Liver (tissue), 9 donors: ENCODE results near the gene GALR2. TPM values are rescaled to one million over a fixed set of nuclear protein-coding genes. Genes with fewer than 3 reads are reported as not detected.

ENCODE experiments used
- DNase-seq: peaks from one replicate; pipeline ENCODE4 v3.0.0-alpha.2; 2017; ENCODE audit warnings: low spot score
- H3K27ac ChIP-seq, 2 donors: one replicate each; pipeline ENCODE4 v1.7.0; 2013; ENCODE audit warnings: inconsistent platforms in 2 of 2, low read length in 2 of 2, control low read depth in 1 of 2, low read depth in 1 of 2, mild to moderate bottlenecking in 1 of 2
- H3K27me3 ChIP-seq, 4 donors: one replicate each; pipeline versions ENCODE4 v1.6.1 to v1.7.0; 2013; ENCODE audit warnings: low read length in 3 of 4, inconsistent platforms in 1 of 4, mild to moderate bottlenecking in 1 of 4, moderate library complexity in 1 of 4; ENCODE audit not compliant: control insufficient read depth in 4 of 4, insufficient read depth in 4 of 4
- H3K36me3 ChIP-seq, 4 donors: one replicate each; pipeline versions ENCODE4 v1.6.1 to v1.7.0; 2013; ENCODE audit warnings: low read length in 3 of 4, mild to moderate bottlenecking in 3 of 4, low read depth in 1 of 4, moderate library complexity in 1 of 4; ENCODE audit not compliant: control insufficient read depth in 4 of 4, insufficient read depth in 3 of 4
- H3K4me1 ChIP-seq, 4 donors: one replicate each; pipeline versions ENCODE4 v1.6.1 to v1.7.0; 2013; ENCODE audit warnings: low read length in 3 of 4, mild to moderate bottlenecking in 3 of 4, moderate library complexity in 1 of 4; ENCODE audit not compliant: control insufficient read depth in 4 of 4, insufficient read depth in 4 of 4
- H3K4me3 ChIP-seq, 3 donors: one replicate each; pipeline versions ENCODE4 v1.6.1 to v1.7.0; 2013; ENCODE audit warnings: low read length in 3 of 3, control low read depth in 1 of 3, low read depth in 1 of 3, mild to moderate bottlenecking in 1 of 3
- H3K9ac ChIP-seq, 2 donors: one replicate each; pipeline ENCODE4 v1.7.0; 2013; ENCODE audit warnings: low read length in 2 of 2, mild to moderate bottlenecking in 2 of 2, moderate library complexity in 2 of 2, control low read depth in 1 of 2, low read depth in 1 of 2
- H3K9me3 ChIP-seq, 4 donors: one replicate each; pipeline versions ENCODE4 v1.6.1 to v1.7.0; 2013; ENCODE audit warnings: low read length in 3 of 4; ENCODE audit not compliant: control insufficient read depth in 4 of 4
- ATF3 ChIP-seq: IDR thresholded peaks from 2 replicates; pipeline ENCODE4 v1.6.1; 2016; ENCODE audit warnings: antibody characterized with exemption
- EGR1 ChIP-seq, 2 donors: IDR thresholded peaks; 2 replicates each; pipeline ENCODE4 v1.6.1; 2016 to 2018; ENCODE audit warnings: antibody characterized with exemption in 2 of 2, low read depth in 2 of 2
- FOXA1 ChIP-seq: IDR thresholded peaks from 2 replicates; pipeline ENCODE4 v1.6.1; 2016; ENCODE audit warnings: antibody characterized with exemption
- FOXA2 ChIP-seq: IDR thresholded peaks from 2 replicates; pipeline ENCODE4 v1.6.1; 2016; ENCODE audit warnings: antibody characterized with exemption
- GABPA ChIP-seq, 2 donors: IDR thresholded peaks in 1 of 2; conservative IDR thresholded peaks in 1 of 2; 2 replicates each; pipeline ENCODE4 v1.6.1; 2016; ENCODE audit warnings: antibody characterized with exemption in 2 of 2, mild to moderate bottlenecking in 1 of 2, moderate library complexity in 1 of 2
- HNF4A ChIP-seq, 2 donors: conservative IDR thresholded peaks; 2 replicates each; pipeline ENCODE4 v1.6.1; 2016; ENCODE audit warnings: antibody characterized with exemption in 2 of 2, mild to moderate bottlenecking in 2 of 2
- HNF4G ChIP-seq: IDR thresholded peaks from 2 replicates; pipeline ENCODE4 v1.6.1; 2016; ENCODE audit warnings: antibody characterized with exemption
- JUND ChIP-seq, 2 donors: IDR thresholded peaks; 2 replicates each; pipeline ENCODE4 v1.6.1; 2016; ENCODE audit warnings: antibody characterized with exemption in 2 of 2
- MAX ChIP-seq: IDR thresholded peaks from 2 replicates; pipeline ENCODE4 v1.6.1; 2016; ENCODE audit warnings: antibody characterized with exemption
- NR2F2 ChIP-seq: IDR thresholded peaks from 2 replicates; pipeline ENCODE4 v1.6.1; 2016; ENCODE audit warnings: antibody characterized with exemption
- RAD21 ChIP-seq, 2 donors: IDR thresholded peaks; 2 replicates each; pipeline ENCODE4 v1.6.1; 2016; ENCODE audit warnings: antibody characterized with exemption in 2 of 2, mild to moderate bottlenecking in 2 of 2
- RXRA ChIP-seq, 2 donors: IDR thresholded peaks; 2 replicates each; pipeline ENCODE4 v1.6.1; 2017 to 2018; ENCODE audit warnings: antibody characterized with exemption in 2 of 2, mild to moderate bottlenecking in 1 of 2
- SP1 ChIP-seq: IDR thresholded peaks from 2 replicates; pipeline ENCODE4 v1.6.1; 2018; ENCODE audit warnings: antibody characterized with exemption, mild to moderate bottlenecking
- TAF1 ChIP-seq: conservative IDR thresholded peaks from 2 replicates; pipeline ENCODE4 v1.6.1; 2016; ENCODE audit warnings: antibody characterized with exemption, mild to moderate bottlenecking
- YY1 ChIP-seq: IDR thresholded peaks from 2 replicates; pipeline ENCODE4 v1.6.1; 2016; ENCODE audit warnings: antibody characterized with exemption, mild to moderate bottlenecking
- WGBS: extraction: QIAGEN DNeasy Blood & Tissue Kit; methylation state at CpG from one replicate; pipeline ENCODE4 v1.1.7; 2013; 5-methylcytosine and 5-hydroxymethylcytosine counted together
- polyA plus RNA-seq, 2 donors: library from polyadenylated mRNA; stranded (reverse) in 1 of 2; unstranded in 1 of 2; fragments of 200-250 nt in 1 of 2; fragments of >200 nt in 1 of 2; fragmentation: Nextera tagmentation in 1 of 2; extraction: Ambion mirVana in 1 of 2; gene quantifications; one replicate each; pipeline versions ENCODE4 v1.2.1 to v1.2.3, GENCODE V29; 2013 to 2015
- total RNA-seq, 2 donors: library from RNA; depleted of rRNA; stranded (reverse); fragments of >200 nt; gene quantifications; one replicate each; pipeline ENCODE4 v1.2.3, GENCODE V29; 2014
- TF ChIP-seq, protein P1 (sequence below): IDR thresholded peaks from 2 replicates; pipeline ENCODE4 v1.6.1; 2016; ENCODE audit warnings: antibody characterized with exemption, mild to moderate bottlenecking
- TF ChIP-seq, protein P2 (sequence below): fragments of 150-350 bp; IDR thresholded peaks from 2 replicates; pipeline ENCODE4 v1.5.1; 2017; ENCODE audit warnings: improper control_type of control experiment, low read depth, low read length; ENCODE audit not compliant: missing input control
- TF ChIP-seq, protein P3 (sequence below): IDR thresholded peaks from 2 replicates; pipeline ENCODE4 v1.6.1; 2016; ENCODE audit warnings: antibody characterized with exemption
- donor health status: healthy.
- donor health status: healthy.
- donor health status: healthy.
- donor health status: healthy.
- donor health status: healthy.

GALR2 gene
- total and polyA plus RNA-seq, 4 donors, result 0.08 to 0.22 (median 0.14) TPM; not detected in 1

DNA sequence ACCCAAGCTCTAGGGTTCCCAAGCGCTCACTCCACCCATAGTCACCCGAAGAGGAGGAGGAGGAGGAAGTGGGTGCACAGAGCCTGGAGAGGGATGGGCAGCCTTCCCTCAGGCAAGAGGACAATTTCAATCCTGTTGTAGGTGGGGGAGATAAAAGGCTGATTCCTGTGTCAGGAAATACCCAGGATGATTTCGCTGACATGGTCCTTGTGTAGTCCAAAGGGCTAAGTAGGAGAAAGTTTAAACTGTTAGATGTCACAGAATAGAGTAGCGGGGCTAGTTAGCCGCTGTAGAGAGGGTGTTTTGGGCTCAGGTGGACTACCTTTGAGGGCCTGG is 30.3 kb downstream of the GALR2 start:
- Histone ChIP-seq H3K27ac (no peak overlapping the region), H3K9ac (no peak overlapping the region), H3K27me3 (no peaks in the 10 kb centered on the region), H3K36me3 (peaks cover 6 to 17% (median 9%) of the 10 kb centered on the region in 4 donors), H3K4me3 (no peak overlapping the region), H3K4me1 (peaks cover 3 to 14% (median 8%) of the 10 kb centered on the region in 4 donors), H3K9me3 (no peaks in the 10 kb centered on the region)
- TF ChIP-seq ATF3 (no peak), TAF1 (no peak), RAD21 (IDR thresholded peaks at IDR 0.05) (no peak), RXRA (IDR thresholded peaks at IDR 0.05) (no peak), NR2F2 (no peak), FOXA2 (no peak), HNF4G (no peak), GABPA (IDR thresholded peaks at IDR 0.05 in 1 of 2, conservative IDR thresholded peaks at IDR 0.05 in 1 of 2) (no peak), JUND (IDR thresholded peaks at IDR 0.05) (no peak), YY1 (no peak), SP1 (no peak), MAX (no peak), FOXA1 (no peak), HNF4A (conservative IDR thresholded peaks at IDR 0.05) (no peak), EGR1 (IDR thresholded peaks at IDR 0.05; ENCODE audit: low read depth in 2 of 2) (no peak)
- TF ChIP-seq, protein P1, sequence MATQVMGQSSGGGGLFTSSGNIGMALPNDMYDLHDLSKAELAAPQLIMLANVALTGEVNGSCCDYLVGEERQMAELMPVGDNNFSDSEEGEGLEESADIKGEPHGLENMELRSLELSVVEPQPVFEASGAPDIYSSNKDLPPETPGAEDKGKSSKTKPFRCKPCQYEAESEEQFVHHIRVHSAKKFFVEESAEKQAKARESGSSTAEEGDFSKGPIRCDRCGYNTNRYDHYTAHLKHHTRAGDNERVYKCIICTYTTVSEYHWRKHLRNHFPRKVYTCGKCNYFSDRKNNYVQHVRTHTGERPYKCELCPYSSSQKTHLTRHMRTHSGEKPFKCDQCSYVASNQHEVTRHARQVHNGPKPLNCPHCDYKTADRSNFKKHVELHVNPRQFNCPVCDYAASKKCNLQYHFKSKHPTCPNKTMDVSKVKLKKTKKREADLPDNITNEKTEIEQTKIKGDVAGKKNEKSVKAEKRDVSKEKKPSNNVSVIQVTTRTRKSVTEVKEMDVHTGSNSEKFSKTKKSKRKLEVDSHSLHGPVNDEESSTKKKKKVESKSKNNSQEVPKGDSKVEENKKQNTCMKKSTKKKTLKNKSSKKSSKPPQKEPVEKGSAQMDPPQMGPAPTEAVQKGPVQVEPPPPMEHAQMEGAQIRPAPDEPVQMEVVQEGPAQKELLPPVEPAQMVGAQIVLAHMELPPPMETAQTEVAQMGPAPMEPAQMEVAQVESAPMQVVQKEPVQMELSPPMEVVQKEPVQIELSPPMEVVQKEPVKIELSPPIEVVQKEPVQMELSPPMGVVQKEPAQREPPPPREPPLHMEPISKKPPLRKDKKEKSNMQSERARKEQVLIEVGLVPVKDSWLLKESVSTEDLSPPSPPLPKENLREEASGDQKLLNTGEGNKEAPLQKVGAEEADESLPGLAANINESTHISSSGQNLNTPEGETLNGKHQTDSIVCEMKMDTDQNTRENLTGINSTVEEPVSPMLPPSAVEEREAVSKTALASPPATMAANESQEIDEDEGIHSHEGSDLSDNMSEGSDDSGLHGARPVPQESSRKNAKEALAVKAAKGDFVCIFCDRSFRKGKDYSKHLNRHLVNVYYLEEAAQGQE, result no peak
- TF ChIP-seq, protein P2, sequence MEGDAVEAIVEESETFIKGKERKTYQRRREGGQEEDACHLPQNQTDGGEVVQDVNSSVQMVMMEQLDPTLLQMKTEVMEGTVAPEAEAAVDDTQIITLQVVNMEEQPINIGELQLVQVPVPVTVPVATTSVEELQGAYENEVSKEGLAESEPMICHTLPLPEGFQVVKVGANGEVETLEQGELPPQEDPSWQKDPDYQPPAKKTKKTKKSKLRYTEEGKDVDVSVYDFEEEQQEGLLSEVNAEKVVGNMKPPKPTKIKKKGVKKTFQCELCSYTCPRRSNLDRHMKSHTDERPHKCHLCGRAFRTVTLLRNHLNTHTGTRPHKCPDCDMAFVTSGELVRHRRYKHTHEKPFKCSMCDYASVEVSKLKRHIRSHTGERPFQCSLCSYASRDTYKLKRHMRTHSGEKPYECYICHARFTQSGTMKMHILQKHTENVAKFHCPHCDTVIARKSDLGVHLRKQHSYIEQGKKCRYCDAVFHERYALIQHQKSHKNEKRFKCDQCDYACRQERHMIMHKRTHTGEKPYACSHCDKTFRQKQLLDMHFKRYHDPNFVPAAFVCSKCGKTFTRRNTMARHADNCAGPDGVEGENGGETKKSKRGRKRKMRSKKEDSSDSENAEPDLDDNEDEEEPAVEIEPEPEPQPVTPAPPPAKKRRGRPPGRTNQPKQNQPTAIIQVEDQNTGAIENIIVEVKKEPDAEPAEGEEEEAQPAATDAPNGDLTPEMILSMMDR, result no peak
- TF ChIP-seq, protein P3, sequence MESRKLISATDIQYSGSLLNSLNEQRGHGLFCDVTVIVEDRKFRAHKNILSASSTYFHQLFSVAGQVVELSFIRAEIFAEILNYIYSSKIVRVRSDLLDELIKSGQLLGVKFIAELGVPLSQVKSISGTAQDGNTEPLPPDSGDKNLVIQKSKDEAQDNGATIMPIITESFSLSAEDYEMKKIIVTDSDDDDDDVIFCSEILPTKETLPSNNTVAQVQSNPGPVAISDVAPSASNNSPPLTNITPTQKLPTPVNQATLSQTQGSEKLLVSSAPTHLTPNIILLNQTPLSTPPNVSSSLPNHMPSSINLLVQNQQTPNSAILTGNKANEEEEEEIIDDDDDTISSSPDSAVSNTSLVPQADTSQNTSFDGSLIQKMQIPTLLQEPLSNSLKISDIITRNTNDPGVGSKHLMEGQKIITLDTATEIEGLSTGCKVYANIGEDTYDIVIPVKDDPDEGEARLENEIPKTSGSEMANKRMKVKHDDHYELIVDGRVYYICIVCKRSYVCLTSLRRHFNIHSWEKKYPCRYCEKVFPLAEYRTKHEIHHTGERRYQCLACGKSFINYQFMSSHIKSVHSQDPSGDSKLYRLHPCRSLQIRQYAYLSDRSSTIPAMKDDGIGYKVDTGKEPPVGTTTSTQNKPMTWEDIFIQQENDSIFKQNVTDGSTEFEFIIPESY, result no peak
- DNase-seq, result no peak
- 81% methylated on average over 5 of the region's 5 CpGs for WGBS
